ENCODE data around the gene IL11RA.

The IL11RA gene

DNA sequence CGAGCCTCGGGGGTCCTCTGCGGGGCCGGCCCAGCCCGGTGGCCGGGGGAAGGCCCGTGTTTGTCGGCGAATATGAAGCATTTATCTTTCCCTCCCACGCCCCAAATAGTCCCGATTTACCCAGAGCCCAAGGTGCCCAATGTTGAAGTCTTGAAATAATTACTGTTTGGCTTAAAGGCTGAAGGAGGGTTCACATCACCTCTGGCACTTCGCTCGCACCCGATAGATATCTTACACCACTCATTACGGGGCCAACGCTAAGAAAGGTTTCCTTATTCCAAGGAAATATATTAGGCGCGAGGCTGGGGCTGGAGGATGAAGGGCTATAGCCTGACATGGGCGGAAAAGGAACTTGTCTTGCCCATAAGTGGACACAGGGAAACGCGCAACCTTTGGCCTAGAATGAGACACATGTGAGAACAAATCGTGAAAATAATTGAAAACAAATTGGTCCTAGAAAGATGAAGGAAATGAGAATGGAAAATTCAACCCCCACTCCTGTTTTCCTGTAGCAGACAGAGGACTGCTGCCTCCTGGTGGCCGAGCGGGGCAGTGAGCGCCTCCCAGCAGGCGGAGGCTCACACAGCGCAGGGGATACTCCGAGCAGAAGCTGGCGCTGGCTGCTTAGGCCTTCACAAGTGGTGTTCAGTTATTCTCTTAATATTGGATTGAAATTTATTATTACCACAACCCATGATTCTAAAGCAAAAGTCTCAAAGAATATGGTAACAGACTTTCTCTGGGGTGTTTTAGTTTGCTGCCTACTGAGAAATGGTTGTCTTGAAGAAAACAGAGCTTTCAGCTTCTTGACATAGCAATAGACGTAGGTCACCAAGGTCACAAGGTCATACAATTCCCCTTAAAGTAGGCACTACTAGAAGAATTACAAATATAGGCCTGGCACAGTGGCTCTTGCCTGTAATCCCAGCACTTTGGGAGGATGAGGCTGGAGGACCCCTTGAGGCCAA, 50.1 kb downstream of the IL11RA start:
- no peak; the same call in none of the 2 replicates for TF ChIP-seq CTCF (IDR thresholded peaks at IDR 0.05; ENCODE audit: low read depth, low read length)

GRCh38 chr9:34707130-34707529, 55.1 kb downstream of the IL11RA start:
- no peak for DNase-seq (ENCODE audit: extremely low read depth, low read depth)
- TF ChIP-seq CTCF (IDR thresholded peaks at IDR 0.05; ENCODE audit: low read depth, low read length) = no peak

More for the DNA sequence above, 50.1 kb downstream of the IL11RA start:
- DNase-seq (ENCODE audit: extremely low read depth, low read depth) = peak; percentile 87

DNA sequence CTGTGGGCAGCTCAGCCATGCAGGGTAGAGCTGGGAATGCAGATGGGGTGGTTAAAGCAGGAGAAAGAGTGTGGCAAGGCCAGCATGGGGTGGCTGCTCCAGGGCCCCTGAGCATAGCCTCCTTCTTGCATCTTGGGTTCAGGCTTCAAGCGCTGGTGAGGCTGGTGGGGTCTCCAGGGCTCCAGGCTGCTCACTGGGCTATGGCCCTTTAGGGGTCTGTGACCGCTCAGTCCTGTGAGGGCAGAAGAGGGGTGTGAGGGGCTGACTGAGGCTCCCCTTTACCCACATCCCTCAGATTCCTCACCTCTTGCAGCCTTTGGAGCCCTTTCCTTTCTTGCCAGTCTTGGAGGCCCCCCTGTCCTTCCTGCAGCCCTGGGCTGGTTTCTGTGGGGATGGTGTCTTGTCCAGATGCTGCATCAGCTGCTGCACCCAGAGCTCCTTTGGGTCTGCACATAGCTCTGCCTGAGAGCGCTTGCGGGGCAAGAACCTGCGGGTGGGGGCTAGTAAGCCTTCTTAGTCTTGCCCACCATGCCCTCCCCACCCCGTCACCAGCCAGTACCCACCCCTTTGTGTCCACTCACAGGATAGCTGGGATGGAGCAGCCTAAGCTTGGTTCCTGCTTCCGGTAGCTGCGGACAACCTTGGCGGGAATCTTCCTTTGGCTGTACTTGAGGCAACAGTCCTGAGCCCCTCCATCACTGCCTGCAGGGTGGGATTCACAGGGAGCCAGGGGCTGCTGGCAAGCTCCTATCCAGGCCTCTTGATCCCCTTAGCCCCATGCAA, 57.4 kb downstream of the IL11RA start:
- no peak for DNase-seq (ENCODE audit: extremely low read depth, low read depth)
- TF ChIP-seq CTCF (IDR thresholded peaks at IDR 0.05; ENCODE audit: low read depth, low read length) = no peak

- no peak for TF ChIP-seq CTCF (IDR thresholded peaks at IDR 0.05; ENCODE audit: low read depth, low read length)
- no peak for DNase-seq (ENCODE audit: extremely low read depth, low read depth)
Observed at GRCh38 chr9:34710023-34710422, 58.0 kb downstream of the IL11RA start, which contains the start of gene CCL21. TSS of gene CCL21 (minus strand) at chr9:34710136. CDS start at chr9:34710066, 70 bp downstream.
